ENCODE data around the gene SLC8A1. TPM values are rescaled to one million over a fixed set of nuclear protein-coding genes. Genes with fewer than 3 reads are reported as not detected.

The SLC8A1 gene
- total and polyA plus RNA-seq, 2 of the 13 experiments (the other 11 are each of a cell fraction or from before 2014, with no cell fraction given) = not detected

GRCh38 chr2:40113997-40114396 is 337.9 kb downstream of the SLC8A1 start:
- no peaks in the 10 kb centered on the region for H3K27me3 ChIP-seq (ENCODE audit: control insufficient read depth in 1 of 2, insufficient read depth in 2 of 2, low read length in 2 of 2)
- FAIRE-seq (no peak), ATAC-seq (no peak), DNase-seq (ENCODE audit: low spot score) (no peak)
- H3K79me2 ChIP-seq (ENCODE audit: insufficient read depth, low read length) = no peaks in the 10 kb centered on the region
- H3K9ac ChIP-seq (ENCODE audit: insufficient read depth, low read depth, low read length) = no peak overlapping the region
- no peaks in the 10 kb centered on the region for H3K36me3 ChIP-seq (replicated peaks in 1 of 2; ENCODE audit: control insufficient read depth in 1 of 2, insufficient read depth in 2 of 2, low read length in 2 of 2)
- BruUV-seq (replicated peaks) = no TSS peak
- ChIA-PET POLR2A (no interaction called here), CTCF (ENCODE audit: low intra/inter-chr PET ratio, low total read pairs) (no interaction called here)
- no peaks in the 10 kb centered on the region for H3K9me3 ChIP-seq (ENCODE audit: low read length)
- H3K4me1 ChIP-seq (ENCODE audit: insufficient read depth, low read length) = no peaks in the 10 kb centered on the region
- H4K20me1 ChIP-seq (ENCODE audit: insufficient read depth, low read length) = no peaks in the 10 kb centered on the region
- intact Hi-C loops (cut with micrococcal nuclease; ENCODE audit: unreplicated experiment) (no loop called here), in situ Hi-C loops (cut with HindIII; ENCODE audit: extremely low pct_ligation_motif_present, low pct_unique_long_range_greater_than_20kb) (no loop called here)
- TF ChIP-seq NFYB (CRISPR knock-in tag; IDR thresholded peaks at IDR 0.05) (no peak), SNAPC2 (CRISPR knock-in tag; IDR thresholded peaks at IDR 0.05) (no peak), GZF1 (CRISPR knock-in tag; IDR thresholded peaks at IDR 0.05) (no peak)
- H3K4me3 ChIP-seq (replicated peaks in 1 of 3; ENCODE audit: insufficient read depth in 1 of 3, low read depth in 2 of 3, low read length in 3 of 3) = no peak overlapping the region
- no peak overlapping the region for H3K4me2 ChIP-seq (ENCODE audit: low read depth, low read length)
- 21% methylated on average over 4 of the region's 4 CpGs for WGBS (ENCODE audit: low lambda C conversion rate)
- H2AFZ ChIP-seq (ENCODE audit: low read length) = no peak overlapping the region
- H3K27ac ChIP-seq (ENCODE audit: extremely low read length, insufficient read depth, low read length) = no peak overlapping the region

GRCh38 chr2:40113272-40113968 is 338.5 kb downstream of the SLC8A1 start:
- no peak for ATAC-seq
- H3K79me2 ChIP-seq (ENCODE audit: insufficient read depth, low read length) = no peaks in the 10 kb centered on the region
- in situ Hi-C loops (cut with HindIII; ENCODE audit: extremely low pct_ligation_motif_present, low pct_unique_long_range_greater_than_20kb) (no loop called here), intact Hi-C loops (cut with micrococcal nuclease; ENCODE audit: unreplicated experiment) (no loop called here)
- no peak for TF ChIP-seq UBTF (CRISPR knock-in tag; IDR thresholded peaks at IDR 0.05)
- TF ChIP-seq PCBP1 (IDR thresholded peaks at IDR 0.05; ENCODE audit: borderline replicate concordance, low read depth, low read length) = no peak
- no peak for TF ChIP-seq NFYB (CRISPR knock-in tag; IDR thresholded peaks at IDR 0.05)
- no peak for TF ChIP-seq TRIM24 (CRISPR knock-in tag; IDR thresholded peaks at IDR 0.05)
- no peak for TF ChIP-seq ATF2 (CRISPR knock-in tag; IDR thresholded peaks at IDR 0.05)
- no peak for TF ChIP-seq NFE2 (CRISPR knock-in tag; IDR thresholded peaks at IDR 0.05)
- no peak for TF ChIP-seq REST (IDR thresholded peaks at IDR 0.05; ENCODE audit: borderline replicate concordance in 1 of 2, low read depth in 1 of 2, low read length in 2 of 2)
- TF ChIP-seq ZNF230 (CRISPR knock-in tag; IDR thresholded peaks at IDR 0.05) = no peak
- no peak for TF ChIP-seq ZNF713 (CRISPR knock-in tag; IDR thresholded peaks at IDR 0.05)
- no peaks in the 10 kb centered on the region for H3K36me3 ChIP-seq (replicated peaks in 1 of 2; ENCODE audit: control insufficient read depth in 1 of 2, insufficient read depth in 2 of 2, low read length in 2 of 2)
- no peak overlapping the region for H3K4me2 ChIP-seq (ENCODE audit: low read depth, low read length)
- H3K9me3 ChIP-seq (ENCODE audit: low read length) = no peaks in the 10 kb centered on the region
- H2AFZ ChIP-seq (ENCODE audit: low read length) = no peak overlapping the region
- POLR2A ChIA-PET = no interaction called here
- CTCF ChIA-PET (ENCODE audit: low intra/inter-chr PET ratio, low total read pairs) = no interaction called here
- no peak for DNase-seq (ENCODE audit: low spot score)
- no peak overlapping the region for H3K9ac ChIP-seq (ENCODE audit: insufficient read depth, low read depth, low read length)
- H3K4me3 ChIP-seq (replicated peaks in 1 of 3; ENCODE audit: insufficient read depth in 1 of 3, low read depth in 2 of 3, low read length in 3 of 3) = no peak overlapping the region
- no peaks in the 10 kb centered on the region for H3K4me1 ChIP-seq (ENCODE audit: insufficient read depth, low read length)
- no peaks in the 10 kb centered on the region for H3K27me3 ChIP-seq (ENCODE audit: control insufficient read depth in 1 of 2, insufficient read depth in 2 of 2, low read length in 2 of 2)
- 8% methylated on average over 4 of the region's 4 CpGs for WGBS (ENCODE audit: low lambda C conversion rate)
- no peaks in the 10 kb centered on the region for H4K20me1 ChIP-seq (ENCODE audit: insufficient read depth, low read length)
- BruUV-seq (replicated peaks) = no TSS peak
- FAIRE-seq = no peak
- H3K27ac ChIP-seq (ENCODE audit: extremely low read length, insufficient read depth, low read length) = no peak overlapping the region
